ENCODE measurements around the gene SMC2. TPM values are rescaled to one million over a fixed set of nuclear protein-coding genes. Genes with fewer than 3 reads are reported as not detected.

The SMC2 gene
- total and polyA plus RNA-seq, 10 of the 15 experiments (the other 5 are each of a cell fraction or from before 2014, with no cell fraction given): 22.9 to 116 (median 50.0) TPM

DNA sequence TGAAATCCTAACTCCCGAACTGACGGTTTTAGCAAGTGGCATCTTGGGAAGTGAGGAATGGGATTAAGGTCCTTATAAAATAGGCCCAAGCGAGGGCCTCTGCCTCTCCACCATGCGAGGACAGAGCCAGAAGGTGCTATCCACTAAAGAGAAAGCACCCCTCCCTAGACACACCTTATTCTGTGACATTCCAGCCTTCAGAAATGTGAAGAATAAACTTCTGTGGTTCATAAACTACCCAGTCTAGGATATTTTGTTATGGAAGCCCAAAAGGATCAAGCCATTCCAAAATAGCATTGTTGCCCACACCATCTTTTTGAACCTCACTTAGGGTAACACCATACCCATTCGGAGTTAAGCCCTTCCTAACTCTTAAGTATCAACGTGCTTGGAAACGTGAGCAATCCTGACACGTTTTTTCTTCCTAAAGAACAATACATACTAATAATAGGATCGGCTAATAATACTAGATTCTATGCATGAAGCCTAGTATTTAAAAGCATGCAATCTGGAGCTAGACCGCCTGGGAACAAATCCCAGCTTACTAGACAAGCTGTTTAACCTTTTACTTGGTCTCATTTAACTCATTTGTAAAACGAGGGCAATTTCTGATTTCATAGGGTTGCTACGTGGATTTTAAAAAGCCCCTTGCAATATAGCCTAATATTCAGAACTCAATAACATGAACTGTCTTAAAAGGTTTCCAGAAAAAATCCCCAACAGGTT is 1.1 kb upstream of the SMC2 start:
- CTCF ChIA-PET: interaction anchor here (0.7 to 3.2 kb wide), 7 partner anchors 9 to 649 kb away, joined by 3 to 10 read pairs (median 3); no protein-coding TSS in a partner anchor
- Histone ChIP-seq H3K4me1 (ENCODE audit: control insufficient read depth, insufficient read depth, low read length) (peaks cover 22% of the 10 kb centered on the region), H3K9ac (ENCODE audit: control insufficient read depth, insufficient read depth, low read length) (peak overlapping the region; percentile 95), H3K36me3 (ENCODE audit: control insufficient read depth in 2 of 2, insufficient read depth in 2 of 2, low read length in 1 of 2) (no peaks in the 10 kb centered on the region), H3K79me2 (ENCODE audit: control insufficient read depth, insufficient read depth, low read length) (peaks cover 42% of the 10 kb centered on the region), H3K4me2 (ENCODE audit: control insufficient read depth, insufficient read depth) (peak overlapping the region; percentile 73), H4K20me1 (ENCODE audit: control insufficient read depth, insufficient read depth) (no peaks in the 10 kb centered on the region), H2AFZ (ENCODE audit: control insufficient read depth, low read depth, low read length) (peak overlapping the region; percentile 80), H3K9me3 (replicated peaks; ENCODE audit: control insufficient read depth, insufficient read depth, low read length) (no peaks in the 10 kb centered on the region; the same call in 2 of the 3 replicates), H3K4me3 (peak overlapping the region; percentile 99), H3K27ac (ENCODE audit: control insufficient read depth, insufficient read depth) (peak overlapping the region; percentile 98), H3K27me3 (replicated peaks in 1 of 2; ENCODE audit: control insufficient read depth in 2 of 2, insufficient read depth in 2 of 2, low read length in 1 of 2) (no peaks in the 10 kb centered on the region)
- SMC1A ChIA-PET (ENCODE audit: uncharacterized antibody, unreplicated experiment): interaction anchor here (1.0 to 3.1 kb wide), 10 partner anchors 10 to 655 kb away, joined by 3 to 11 read pairs (median 5); partner anchors contain the start of gene NIPSNAP3A
- intact Hi-C loops (cut with micrococcal nuclease; ENCODE audit: unreplicated experiment): loop anchor here (5.0 kb wide), 2 partner anchors 306 to 654 kb away; partner anchors contain the start of gene NIPSNAP3A
- RAD21 ChIA-PET (ENCODE audit: unreplicated experiment): interaction anchor here (0.7 to 1.4 kb wide), 6 partner anchors 10 to 655 kb away, joined by 3 to 5 read pairs (median 4); partner anchors contain the start of gene NIPSNAP3A
- BruUV-seq (replicated peaks): no TSS peak
- WGBS (ENCODE audit: insufficient coverage, insufficient replicate concordance, low lambda C conversion rate, missing lambda C conversion rate): 36% methylated on average over 12 of the region's 12 CpGs
- no peak for FAIRE-seq
- in situ Hi-C loops (cut with MboI): no loop called here
- POLR2A ChIA-PET: interaction anchor here (0.8 to 1.7 kb wide), 2 partner anchors 21 to 655 kb away, joined by 3 to 6 read pairs; no protein-coding TSS in a partner anchor
- no peak; the same call in 2 of the 3 replicates for ATAC-seq
- DNase-seq (ENCODE audit: low read depth, low spot score): no peak
- TF ChIP-seq FOXM1 (IDR thresholded peaks at IDR 0.05; ENCODE audit: low read depth, low read length): 0 out of 2 replicates have a peak, but pooled peaks have one; percentile 26
- no peak for TF ChIP-seq POU2F2 (IDR thresholded peaks at IDR 0.05; ENCODE audit: borderline replicate concordance, low read depth, low read length)

DNA sequence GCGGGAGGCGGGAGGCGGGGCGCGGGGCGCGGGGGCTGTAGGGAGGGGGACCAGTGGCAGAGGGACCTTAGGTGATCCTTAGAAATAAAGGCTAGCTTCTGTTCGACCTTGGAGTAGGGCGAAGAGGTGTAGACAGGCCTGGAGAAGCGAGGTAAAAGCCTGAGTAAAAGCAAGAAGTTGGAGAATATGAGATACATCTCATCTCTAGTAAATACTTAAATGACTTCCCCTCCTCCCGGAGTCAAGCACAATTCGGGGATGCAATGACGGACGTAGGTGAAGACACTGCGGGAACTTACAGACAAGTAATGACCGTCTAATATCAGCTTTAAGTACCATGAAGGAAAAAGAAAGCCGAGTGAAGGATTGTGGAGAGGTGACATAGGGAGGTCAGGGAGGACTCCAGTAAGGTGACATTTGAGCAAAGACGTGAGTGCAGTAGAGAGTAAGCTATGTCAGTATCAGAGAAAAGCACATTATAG is 466 bp downstream of the SMC2 start:
- Histone ChIP-seq H3K4me2 (ENCODE audit: control insufficient read depth, insufficient read depth) (peak overlapping the region; percentile 99), H3K27ac (ENCODE audit: control insufficient read depth, insufficient read depth) (peak overlapping the region; percentile 98), H4K20me1 (ENCODE audit: control insufficient read depth, insufficient read depth) (no peaks in the 10 kb centered on the region), H3K36me3 (ENCODE audit: control insufficient read depth in 2 of 2, insufficient read depth in 2 of 2, low read length in 1 of 2) (no peaks in the 10 kb centered on the region), H3K4me3 (peak overlapping the region; percentile 99), H3K27me3 (replicated peaks in 1 of 2; ENCODE audit: control insufficient read depth in 2 of 2, insufficient read depth in 2 of 2, low read length in 1 of 2) (no peaks in the 10 kb centered on the region), H3K4me1 (ENCODE audit: control insufficient read depth, insufficient read depth, low read length) (peaks cover 22% of the 10 kb centered on the region), H3K9me3 (replicated peaks; ENCODE audit: control insufficient read depth, insufficient read depth, low read length) (no peaks in the 10 kb centered on the region; the same call in 2 of the 3 replicates), H3K9ac (ENCODE audit: control insufficient read depth, insufficient read depth, low read length) (peak overlapping the region; percentile 95), H3K79me2 (ENCODE audit: control insufficient read depth, insufficient read depth, low read length) (peaks cover 44% of the 10 kb centered on the region), H2AFZ (ENCODE audit: control insufficient read depth, low read depth, low read length) (peak overlapping the region; percentile 80)
- ChIA-PET POLR2A (interaction anchor here (0.9 to 1.7 kb wide), 3 partner anchors 14 to 33 kb away, joined by 3 to 6 read pairs (median 3); no protein-coding TSS in a partner anchor), SMC1A (ENCODE audit: uncharacterized antibody, unreplicated experiment) (interaction anchor here (0.5 to 3.1 kb wide), 6 partner anchors 27 to 653 kb away, joined by 3 to 11 read pairs (median 4); partner anchors contain the start of gene NIPSNAP3A), RAD21 (ENCODE audit: unreplicated experiment) (no interaction called here), CTCF (interaction anchor here (0.9 to 3.2 kb wide), 2 partner anchors 19 to 222 kb away, joined by 3 to 10 read pairs; no protein-coding TSS in a partner anchor)
- BruUV-seq (replicated peaks): TSS peak; percentile 70
- peak; percentile 18 for FAIRE-seq
- WGBS (ENCODE audit: insufficient coverage, insufficient replicate concordance, low lambda C conversion rate, missing lambda C conversion rate): under 1% methylated on average over 11 of the region's 18 CpGs
- intact Hi-C loops (cut with micrococcal nuclease; ENCODE audit: unreplicated experiment) (loop anchor here (5.0 kb wide), 2 partner anchors 307 to 653 kb away; partner anchors contain the start of gene NIPSNAP3A), in situ Hi-C loops (cut with MboI) (no loop called here)
- TF ChIP-seq ZNF24 (IDR thresholded peaks at IDR 0.05) (no peak), NKRF (conservative IDR thresholded peaks at IDR 0.05) (0 out of 2 replicates have a peak, but pooled peaks have one; percentile 15), SP1 (IDR thresholded peaks at IDR 0.05; ENCODE audit: low read depth, low read length) (no peak)
- no peak for DNase-seq (ENCODE audit: low read depth, low spot score)
- ATAC-seq: peak; percentile 13

Data from GM12878 (cell line).